H1 (cell line): ENCODE results near the gene NEK3. TPM values are rescaled to one million over a fixed set of nuclear protein-coding genes. Genes with fewer than 3 reads are reported as not detected.

Experiments used
- CTCF ChIA-PET: fragments of 300-600 bp; sonication (Branson Sonifier 250); formaldehyde crosslinking; loops from one replicate; lab custom pipeline; 2021; ENCODE audit not compliant: partially characterized antibody; lab: Charles Lee
- POLR2A ChIA-PET: fragments of 300-600 bp; sonication (Branson Sonifier 250); formaldehyde crosslinking; loops from one replicate; lab custom pipeline; 2021; ENCODE audit warnings: inconsistent platforms; ENCODE audit not compliant: partially characterized antibody; lab: Charles Lee
- DNase-seq, 2 experiments: peaks; one replicate each; pipeline versions ENCODE4 v3.0.0 to v3.0.0-alpha.2; 2010 to 2022; ENCODE audit warnings: low spot score in 2 of 2, low read depth in 1 of 2, mixed read lengths in 1 of 2
- FAIRE-seq: peaks from 2 replicates; lab custom pipeline; 2011; peaks lifted over from hg19 to GRCh38; lab: Jason Lieb, UNC
- H2AFZ ChIP-seq: 2 replicates; pipeline ENCODE4 v1.8.1; 2012; ENCODE audit warnings: low read length, inconsistent platforms
- H2AK5ac ChIP-seq: 2 replicates; pipeline ENCODE4 v1.6.1; 2013; ENCODE audit warnings: low read depth, low read length
- H2BK120ac ChIP-seq: replicated peaks from 2 replicates; pipeline ENCODE3; 2013; ENCODE audit warnings: low read depth, low read length, inconsistent platforms
- H2BK12ac ChIP-seq: 2 replicates; pipeline ENCODE4 v1.6.1; 2013; ENCODE audit warnings: low read depth, low read length
- H2BK15ac ChIP-seq: 2 replicates; pipeline ENCODE4 v1.6.1; 2013; ENCODE audit warnings: low read length
- H2BK20ac ChIP-seq: 2 replicates; pipeline ENCODE4 v1.6.1; 2013; ENCODE audit warnings: low read length
- H2BK5ac ChIP-seq: 2 replicates; pipeline ENCODE4 v1.6.1; 2013; ENCODE audit warnings: low read depth, low read length
- H3K14ac ChIP-seq: 2 replicates; pipeline ENCODE4 v1.6.1; 2013; ENCODE audit warnings: inconsistent platforms; ENCODE audit not compliant: insufficient read length
- H3K18ac ChIP-seq: 2 replicates; pipeline ENCODE4 v1.6.1; 2013; ENCODE audit warnings: low read length; ENCODE audit errors: extremely low read depth
- H3K23ac ChIP-seq: 2 replicates; pipeline ENCODE4 v1.6.1; 2013; ENCODE audit warnings: inconsistent platforms; ENCODE audit not compliant: insufficient read length
- H3K23me2 ChIP-seq: 2 replicates; pipeline ENCODE4 v1.6.1; 2013; ENCODE audit warnings: low read depth, low read length
- H3K27ac ChIP-seq: 2 replicates; pipeline ENCODE4 v1.6.1; 2011; ENCODE audit warnings: low read depth, low read length, inconsistent platforms
- H3K27me3 ChIP-seq, 4 experiments: replicated peaks in 1 of 4; 1 replicate in 1 of 4; 2 replicates in 3 of 4; pipeline versions ENCODE4 v1.6.1 to v1.8.1; 2011 to 2013; ENCODE audit warnings: low read length in 3 of 4, mild to moderate bottlenecking in 3 of 4, inconsistent platforms in 2 of 4, mixed read lengths in 2 of 4, moderate library complexity in 1 of 4; ENCODE audit not compliant: control insufficient read depth in 3 of 4, insufficient read depth in 3 of 4; ENCODE audit errors: extremely low read depth in 1 of 4
- H3K36me3 ChIP-seq, 4 experiments: 2 replicates each; pipeline versions ENCODE4 v1.6.1 to v1.8.1; 2011 to 2013; ENCODE audit warnings: mild to moderate bottlenecking in 4 of 4, low read length in 3 of 4, moderate library complexity in 2 of 4, control low read depth in 1 of 4, inconsistent platforms in 1 of 4; ENCODE audit not compliant: insufficient read depth in 4 of 4, control insufficient read depth in 2 of 4
- H3K4ac ChIP-seq: replicated peaks from 2 replicates; pipeline ENCODE3; 2013; ENCODE audit warnings: low read length, low read depth, mixed read lengths, inconsistent platforms; ENCODE audit not compliant: insufficient read length
- H3K4me1 ChIP-seq, 4 experiments: replicated peaks in 1 of 4; 1 replicate in 1 of 4; 2 replicates in 3 of 4; pipeline versions ENCODE4 v1.6.1 to v1.8.1; 2011 to 2013; ENCODE audit warnings: low read length in 3 of 4, inconsistent platforms in 2 of 4, mixed read lengths in 1 of 4; ENCODE audit not compliant: insufficient read depth in 4 of 4, control insufficient read depth in 3 of 4
- H3K4me2 ChIP-seq, 2 experiments: 2 replicates each; pipeline versions ENCODE4 v1.6.1 to v1.8.1; 2011 to 2013; ENCODE audit warnings: low read depth in 2 of 2, low read length in 2 of 2, control low read depth in 1 of 2, inconsistent platforms in 1 of 2, mild to moderate bottlenecking in 1 of 2; ENCODE audit not compliant: insufficient read depth in 1 of 2
- H3K4me3 ChIP-seq, 4 experiments: fragments of 200-600, 300-600 bp in 1 of 4; sonication (generic), shearing (Covaris generic), sonication (Bioruptor Twin) in 1 of 4; 2 replicates each; pipeline versions ENCODE4 v1.5.1 to v1.8.1; 2011 to 2016; ENCODE audit warnings: low read length in 4 of 4, low read depth in 3 of 4, control low read depth in 2 of 4, inconsistent platforms in 2 of 4, mild to moderate bottlenecking in 2 of 4, mixed read lengths in 1 of 4, moderate library complexity in 1 of 4; ENCODE audit not compliant: insufficient read depth in 2 of 4; ENCODE audit errors: extremely low read depth in 1 of 4
- H3K56ac ChIP-seq: replicated peaks from 2 replicates; pipeline ENCODE3; 2013; ENCODE audit warnings: low read depth, mild to moderate bottlenecking, mixed read lengths, low read length, inconsistent platforms; ENCODE audit not compliant: insufficient read length
- H3K79me1 ChIP-seq: 2 replicates; pipeline ENCODE4 v1.6.1; 2013; ENCODE audit warnings: low read depth, low read length, control low read depth
- H3K79me2 ChIP-seq, 2 experiments: 2 replicates each; pipeline versions ENCODE4 v1.6.1 to v1.8.1; 2012 to 2013; ENCODE audit warnings: low read length in 2 of 2, mild to moderate bottlenecking in 2 of 2, inconsistent platforms in 1 of 2; ENCODE audit not compliant: insufficient read depth in 2 of 2, control insufficient read depth in 1 of 2
- H3K9ac ChIP-seq, 4 experiments: replicated peaks in 1 of 4; 1 replicate in 1 of 4; 2 replicates in 3 of 4; pipeline versions ENCODE4 v1.6.1 to v1.8.1; 2011 to 2013; ENCODE audit warnings: low read depth in 3 of 4, low read length in 3 of 4, control low read depth in 2 of 4, mild to moderate bottlenecking in 2 of 4, moderate library complexity in 2 of 4, inconsistent platforms in 1 of 4; ENCODE audit errors: extremely low read depth in 1 of 4
- H3K9me3 ChIP-seq, 2 experiments: 2 replicates each; pipeline versions ENCODE4 v1.6.1 to v1.8.1; 2012 to 2013; ENCODE audit warnings: mild to moderate bottlenecking in 2 of 2, moderate library complexity in 2 of 2, control low read depth in 1 of 2, inconsistent platforms in 1 of 2, low read depth in 1 of 2, low read length in 1 of 2, mixed read lengths in 1 of 2; ENCODE audit not compliant: insufficient read depth in 2 of 2
- H4K20me1 ChIP-seq, 2 experiments: replicated peaks in 1 of 2; 2 replicates each; pipeline versions ENCODE3 to v1.8.1; 2011 to 2013; ENCODE audit warnings: inconsistent platforms in 2 of 2, low read length in 2 of 2, mild to moderate bottlenecking in 1 of 2; ENCODE audit not compliant: insufficient read depth in 2 of 2, control insufficient read depth in 1 of 2
- H4K5ac ChIP-seq: 2 replicates; pipeline ENCODE4 v1.6.1; 2013; ENCODE audit warnings: low read length, low read depth, mixed read lengths, inconsistent platforms; ENCODE audit not compliant: insufficient read length
- H4K8ac ChIP-seq: 2 replicates; pipeline ENCODE4 v1.8.0; 2013; ENCODE audit warnings: mild to moderate bottlenecking, moderate library complexity, low read length, inconsistent platforms; ENCODE audit not compliant: insufficient read depth; ENCODE audit errors: extremely low read depth
- H4K91ac ChIP-seq: replicated peaks from 2 replicates; pipeline ENCODE3; 2013; ENCODE audit warnings: low read length, mixed read lengths, inconsistent platforms; ENCODE audit not compliant: insufficient read length
- CTBP2 ChIP-seq: IDR thresholded peaks from 2 replicates; pipeline ENCODE4 v1.7.0; 2011; ENCODE audit warnings: borderline replicate concordance, mild to moderate bottlenecking, moderate library complexity, mixed read lengths, low read length; ENCODE audit not compliant: insufficient read depth, insufficient read length
- GTF2F1 ChIP-seq: IDR thresholded peaks from 2 replicates; pipeline ENCODE4 v1.6.1; 2012; ENCODE audit warnings: low read depth, low read length, improper control_type of control experiment, borderline replicate concordance
- NANOG ChIP-seq: IDR thresholded peaks from 2 replicates; pipeline ENCODE4 v1.6.1; 2011; ENCODE audit warnings: low read length, low read depth, mild to moderate bottlenecking, inconsistent platforms; ENCODE audit not compliant: insufficient read depth, poor library complexity, severe bottlenecking
- SRF ChIP-seq: IDR thresholded peaks from 2 replicates; pipeline ENCODE4 v1.6.1; 2011; ENCODE audit warnings: mild to moderate bottlenecking, low read depth, low read length, moderate library complexity
- WGBS, 2 experiments: shearing (Covaris generic) in 1 of 2; methylation state at CpG; one replicate each; pipeline versions ENCODE4 v1.1.6 to v1.1.7; 2013 to 2015; ENCODE audit warnings: low lambda C conversion rate in 2 of 2, mixed read lengths in 2 of 2, inconsistent platforms in 1 of 2, low coverage in 1 of 2, missing lambda C conversion rate in 1 of 2; ENCODE audit not compliant: insufficient replicate concordance in 2 of 2, insufficient coverage in 1 of 2, insufficient read length in 1 of 2; ENCODE audit errors: extremely low coverage in 1 of 2, missing lambda C conversion rate in 1 of 2; 5-methylcytosine and 5-hydroxymethylcytosine counted together
- polyA plus RNA-seq, 7 experiments: library from polyadenylated mRNA; depleted of rRNA in 3 of 7; stranded (reverse) in 5 of 7; unstranded in 2 of 7; fragments of >200 nt in 5 of 7; fragments of 200-250 nt in 2 of 7; gene quantifications; 1 replicate in 5 of 7; 2 replicates in 1 of 7; 4 replicates in 1 of 7; pipeline versions ENCODE4 v1.2.1 to v1.2.3, GENCODE V29; 2011 to 2013; ENCODE audit warnings: missing spikeins in 2 of 7, mixed read lengths in 2 of 7
- total RNA-seq: library from RNA; stranded (reverse); fragmentation: NEBNext Ultra II Directional; extraction: Animal tissue kit (Norgen Biotek cat#: 25700); gene quantifications from 2 replicates; pipeline ENCODE4 v1.2.1, GENCODE V29; 2021

The NEK3 gene
- total and polyA plus RNA-seq, 2 of the 8 experiments (the other 6 are each of a cell fraction or from before 2014, with no cell fraction given): 11.4 to 26.0 TPM

- CTCF ChIA-PET: interaction anchor here (0.9 to 1.0 kb wide), 2 partner anchors 9 to 183 kb away, joined by 3 read pairs; no protein-coding TSS in a partner anchor
- FAIRE-seq: no peak
- no peak for TF ChIP-seq SRF
- no peak for TF ChIP-seq NANOG
- no peak for TF ChIP-seq CTBP2
- no peak for TF ChIP-seq GTF2F1
These were observed 62.2 kb downstream of the NEK3 start for GRCh38 chr13:52097197-52097596.

More at GRCh38 chr13:52097197-52097596, 62.2 kb downstream of the NEK3 start:
- Histone ChIP-seq H3K23me2 (no peaks in the 10 kb centered on the region), H4K8ac (no peak overlapping the region), H4K5ac (no peak overlapping the region), H3K36me3 (no peaks in the 10 kb centered on the region), H3K79me2 (no peaks in the 10 kb centered on the region), H3K9ac (no peak overlapping the region), H3K4ac (no peak overlapping the region), H3K4me1 (no peaks in the 10 kb centered on the region), H2AK5ac (no peak overlapping the region), H4K20me1 (no peaks in the 10 kb centered on the region), H3K23ac (no peak overlapping the region), H2BK5ac (no peak overlapping the region), H2BK20ac (no peak overlapping the region), H3K18ac (no peak overlapping the region), H3K14ac (no peak overlapping the region), H2BK12ac (no peak overlapping the region), H3K9me3 (0 out of 4 replicates have a peak, but pooled peaks cover 0 to 2% of the 10 kb centered on the region in 2 experiments), H3K27me3 (no peaks in the 10 kb centered on the region), H3K56ac (no peak overlapping the region), H3K79me1 (no peaks in the 10 kb centered on the region), H2BK15ac (no peak overlapping the region), H4K91ac (no peak overlapping the region), H3K27ac (no peak overlapping the region), H2AFZ (peak overlapping the region; percentile 76; the same call in 1 of the 2 replicates), H2BK120ac (no peak overlapping the region), H3K4me2 (no peak overlapping the region), H3K4me3 (no peak overlapping the region)
- 84% methylated on average over 5 of the region's 5 CpGs; no CpG with 5 or more reads in 1 of the 2 experiments for WGBS, 2 experiments
- no peak for DNase-seq
- POLR2A ChIA-PET: interaction anchor here (1.3 kb wide), 1 partner anchor 10 kb away, joined by 3 read pairs; no protein-coding TSS in a partner anchor
